SKM-1 (cell line): Measurements from ENCODE around the gene ABHD5.

ENCODE experiments used
- DNase-seq: peaks from one replicate; lab custom pipeline; 2025; ENCODE audit not compliant: unreplicated experiment; lab: John Stamatoyannopoulos, UW

The ABHD5 gene

GRCh38 chr3:43710607-43711006 is 19.9 kb downstream of the ABHD5 start:
- no peak for DNase-seq

GRCh38 chr3:43718296-43718695 is 27.6 kb downstream of the ABHD5 start:
- no peak for DNase-seq

- no peak for DNase-seq
These were observed 32.5 kb downstream of the ABHD5 start for GRCh38 chr3:43723121-43723734.

GRCh38 chr3:43726521-43726920 is 35.8 kb downstream of the ABHD5 start:
- DNase-seq, result no peak

GRCh38 chr3:43727930-43728329 is 37.2 kb downstream of the ABHD5 start:
- DNase-seq, result no peak

- DNase-seq, result no peak
These were observed 37.7 kb downstream of the ABHD5 start for GRCh38 chr3:43728476-43728875.

- DNase-seq, result no peak
These were observed 38.2 kb downstream of the ABHD5 start for GRCh38 chr3:43728947-43729346.

- DNase-seq, result no peak
These were observed 39.1 kb downstream of the ABHD5 start for GRCh38 chr3:43729707-43730414.

- DNase-seq, result no peak
These were observed 42.1 kb downstream of the ABHD5 start for GRCh38 chr3:43732747-43733425.

GRCh38 chr3:43733459-43734384 is 43.0 kb downstream of the ABHD5 start:
- no peak for DNase-seq

- no peak for DNase-seq
These were observed 43.9 kb downstream of the ABHD5 start for GRCh38 chr3:43734685-43735084.

GRCh38 chr3:43735618-43736017 is 44.9 kb downstream of the ABHD5 start:
- DNase-seq, result no peak

- no peak for DNase-seq
These were observed 46.1 kb downstream of the ABHD5 start for GRCh38 chr3:43736558-43737440.

- DNase-seq, result no peak
These were observed 47.6 kb downstream of the ABHD5 start for GRCh38 chr3:43738305-43738704.

- no peak for DNase-seq
These were observed 52.2 kb downstream of the ABHD5 start for GRCh38 chr3:43742920-43743319.

- DNase-seq, result no peak
These were observed 56.9 kb downstream of the ABHD5 start for GRCh38 chr3:43747641-43748040.

- DNase-seq, result no peak
These were observed 57.4 kb downstream of the ABHD5 start for GRCh38 chr3:43748179-43748578.

GRCh38 chr3:43748645-43749044 is 57.9 kb downstream of the ABHD5 start:
- DNase-seq, result no peak

GRCh38 chr3:43752905-43753304 is 62.2 kb downstream of the ABHD5 start:
- DNase-seq, result no peak
